GM18951 (cell line): ENCODE data around the gene EEFSEC.

Experiments used
- POLR2A ChIP-seq: IDR thresholded peaks from 4 replicates; pipeline ENCODE4 v1.6.1; 2011; ENCODE audit warnings: mild to moderate bottlenecking; ENCODE audit not compliant: insufficient read length, insufficient read depth; ENCODE audit errors: extremely low read depth
- in situ Hi-C: fragments of 300-500 bp; cut with MboI; formaldehyde crosslinking; loops from one replicate; pipeline ENCODE4 v1.12.0; 2022; ENCODE audit warnings: low sequenced_read_pairs, mixed read lengths, inconsistent platforms; ENCODE audit not compliant: unreplicated experiment

Gene EEFSEC

DNA sequence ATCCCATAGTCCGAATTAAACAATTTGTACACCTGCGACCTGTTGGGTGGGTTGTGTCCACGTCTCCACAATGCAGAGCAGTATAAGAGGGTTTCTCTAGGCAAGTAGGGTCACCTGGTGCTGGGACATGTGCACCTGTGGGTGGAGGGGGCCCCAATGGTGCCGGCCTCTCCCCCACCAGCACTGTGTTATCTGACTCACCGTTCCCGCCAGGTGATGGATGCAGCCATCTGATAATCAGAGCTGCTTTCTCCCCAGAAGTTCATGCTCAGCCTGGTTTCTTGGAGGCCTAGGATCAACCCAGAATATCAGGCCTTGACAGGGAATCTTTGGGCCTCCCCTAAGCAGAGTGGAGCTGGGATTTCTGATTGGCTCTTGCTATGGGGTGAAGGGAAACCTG is 227.4 kb downstream of the EEFSEC start:
- in situ Hi-C loops, result no loop called here
- no peak for TF ChIP-seq POLR2A

GRCh38 chr3:128381609-128382008 is 228.3 kb downstream of the EEFSEC start:
- TF ChIP-seq POLR2A, result no peak
- in situ Hi-C loops, result no loop called here

DNA sequence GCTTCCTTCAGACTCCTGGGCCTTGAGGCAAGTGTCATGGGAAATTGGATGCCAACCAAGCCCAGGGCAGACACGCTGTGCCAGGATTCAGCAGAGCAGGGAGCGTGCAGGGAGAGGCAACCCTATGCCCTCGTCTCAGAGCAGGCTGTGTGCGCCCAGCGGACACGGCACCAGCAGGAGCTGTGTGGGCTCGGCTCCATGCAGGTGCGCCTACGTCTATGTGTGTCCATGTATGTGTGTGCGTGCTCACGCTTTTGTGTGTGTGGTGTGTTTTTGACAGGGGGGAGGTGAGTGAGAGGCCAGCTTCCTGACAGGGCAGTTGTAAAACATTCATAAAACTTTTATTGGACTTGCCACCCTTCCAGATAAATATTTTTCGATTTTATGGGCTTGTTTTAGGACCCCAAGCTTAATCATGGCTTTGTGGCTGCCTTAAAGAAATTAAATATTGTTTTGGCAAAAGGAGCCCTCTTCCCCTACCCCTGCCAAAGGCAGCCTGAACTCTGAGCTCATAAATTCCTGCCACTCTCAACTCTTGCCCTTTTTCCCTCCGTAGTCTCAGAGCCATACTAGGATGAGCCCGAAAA is 229.0 kb downstream of the EEFSEC start:
- no peak for TF ChIP-seq POLR2A
- in situ Hi-C loops, result no loop called here

GRCh38 chr3:128383316-128384235 is 230.3 kb downstream of the EEFSEC start:
- no peak for TF ChIP-seq POLR2A
- in situ Hi-C loops, result no loop called here

DNA sequence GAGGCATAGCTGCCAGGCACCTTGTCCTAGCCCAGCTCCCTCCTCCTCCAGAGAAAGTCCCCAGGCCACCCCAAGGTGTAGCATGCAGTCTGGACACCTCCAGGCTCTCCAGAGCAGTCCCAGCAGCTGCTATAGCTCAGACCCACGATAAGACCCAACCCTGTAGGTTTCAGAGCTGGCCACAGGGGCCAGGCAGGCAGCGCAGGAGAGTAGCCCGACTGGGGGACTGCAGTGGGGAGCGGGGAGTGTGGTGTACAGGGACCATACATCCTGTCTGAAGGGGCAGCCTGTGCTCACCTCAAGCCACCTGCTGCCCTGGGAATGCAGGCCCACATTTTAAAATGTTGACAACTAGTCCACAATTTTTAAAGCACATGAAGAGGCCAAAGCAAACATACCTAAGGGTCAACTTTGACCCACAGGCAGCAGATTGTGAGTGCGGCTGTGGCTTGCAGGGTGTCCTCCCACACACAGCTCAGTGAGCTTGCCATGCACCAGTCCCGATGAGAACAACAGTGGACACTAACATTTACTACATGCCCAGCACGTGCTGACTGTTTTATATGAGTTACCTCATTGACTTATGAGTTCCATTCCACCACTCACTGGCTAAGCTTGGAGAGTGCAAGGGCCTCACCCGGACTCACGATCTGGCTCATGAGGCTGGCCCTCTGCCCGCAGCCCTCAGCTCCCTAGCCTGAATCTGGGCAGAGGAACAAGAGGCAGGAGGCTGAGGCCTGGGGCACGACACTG is 232.0 kb downstream of the EEFSEC start:
- in situ Hi-C loops, result no loop called here
- TF ChIP-seq POLR2A, result no peak

- in situ Hi-C loops, result no loop called here
- TF ChIP-seq POLR2A, result no peak
Measured at GRCh38 chr3:128388932-128389331, 235.7 kb downstream of the EEFSEC start.

- in situ Hi-C loops, result no loop called here
Measured at GRCh38 chr3:128390867-128391266, 237.6 kb downstream of the EEFSEC start.

GRCh38 chr3:128392021-128392420 is 238.7 kb downstream of the EEFSEC start:
- TF ChIP-seq POLR2A, result no peak
- in situ Hi-C loops, result no loop called here

More at GRCh38 chr3:128390867-128391266, 237.6 kb downstream of the EEFSEC start:
- TF ChIP-seq POLR2A, result no peak

- in situ Hi-C loops, result no loop called here
- no peak for TF ChIP-seq POLR2A
Measured at GRCh38 chr3:128392818-128393544, 239.7 kb downstream of the EEFSEC start.

- in situ Hi-C loops, result no loop called here
- TF ChIP-seq POLR2A, result no peak
Measured at GRCh38 chr3:128394033-128394432, 240.8 kb downstream of the EEFSEC start.

GRCh38 chr3:128395046-128395445 is 241.8 kb downstream of the EEFSEC start:
- in situ Hi-C loops, result no loop called here
- TF ChIP-seq POLR2A, result no peak

DNA sequence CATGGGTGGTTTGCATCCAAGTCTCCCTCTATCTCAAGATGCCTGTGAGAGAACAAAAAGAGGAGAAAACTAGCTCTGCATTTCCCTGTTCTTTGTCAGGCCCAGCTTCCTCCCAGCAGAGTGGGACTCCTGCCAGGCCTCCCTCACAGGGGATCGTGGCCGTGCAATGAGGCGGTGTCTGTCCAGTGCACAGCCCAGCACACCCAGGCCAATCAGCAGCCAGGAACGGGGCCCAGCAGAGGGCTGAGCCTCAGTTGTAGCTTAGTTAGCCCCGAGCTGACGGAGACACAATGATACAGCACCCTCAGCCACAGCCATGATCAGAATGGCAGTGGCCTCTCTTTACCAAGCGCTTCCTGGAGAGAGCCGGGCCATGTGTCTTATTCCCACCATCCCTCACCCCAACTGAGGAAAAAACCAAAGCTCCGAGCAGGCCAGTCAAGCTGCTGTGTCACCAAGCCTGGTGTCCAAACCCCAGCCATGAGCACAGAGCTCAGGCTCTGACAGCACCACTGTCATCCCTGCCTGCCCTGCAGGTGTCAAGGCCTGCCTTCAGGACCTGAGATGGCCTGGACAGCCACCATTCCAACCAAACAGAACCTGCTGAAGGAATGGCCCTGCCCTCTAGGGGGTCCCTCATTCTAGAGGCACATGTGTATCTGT is 242.3 kb downstream of the EEFSEC start:
- TF ChIP-seq POLR2A, result no peak
- in situ Hi-C loops, result no loop called here

DNA sequence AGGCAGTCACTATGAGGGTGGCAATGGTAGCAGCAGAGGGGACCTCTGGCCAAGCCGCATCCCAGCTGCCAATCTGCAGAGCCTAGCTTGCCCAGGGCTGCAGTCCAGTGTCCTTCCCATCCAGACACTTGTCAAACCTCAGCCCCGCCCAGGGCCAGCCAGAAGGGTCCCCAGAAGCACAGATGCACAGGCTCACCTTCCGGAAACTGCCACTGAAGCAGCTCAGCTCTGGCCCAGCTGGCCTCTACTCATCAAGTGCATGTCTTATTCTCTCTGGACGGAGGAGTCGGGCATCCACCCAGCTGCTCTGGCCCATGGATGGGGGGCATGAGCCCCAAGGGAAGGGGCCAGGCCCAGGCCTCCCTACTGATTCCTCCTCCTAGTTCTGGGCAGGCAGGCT is 244.2 kb downstream of the EEFSEC start:
- TF ChIP-seq POLR2A, result no peak
- in situ Hi-C loops, result no loop called here

DNA sequence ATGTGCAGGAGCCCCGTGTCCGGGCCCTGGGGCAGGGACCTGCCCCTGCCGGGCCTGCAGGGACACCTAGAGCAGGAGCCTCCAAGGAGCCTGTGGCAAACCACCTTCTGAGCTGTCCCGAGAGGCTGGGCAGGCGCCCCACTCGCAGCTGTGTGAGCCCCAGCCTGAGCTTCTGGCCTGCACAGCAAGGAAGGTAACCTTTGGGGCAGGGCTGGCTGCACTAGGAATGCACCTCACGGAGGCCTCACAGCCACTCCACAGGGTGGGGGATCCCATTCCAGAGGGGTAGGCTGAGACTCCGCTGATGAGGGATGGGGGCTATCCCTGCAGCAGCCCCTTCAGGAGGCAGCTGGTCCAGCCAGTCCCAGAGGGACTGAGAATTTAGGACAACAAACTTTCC is 245.3 kb downstream of the EEFSEC start:
- in situ Hi-C loops, result no loop called here
- TF ChIP-seq POLR2A, result no peak
